ENCODE measurements around the gene CYP20A1.

Gene CYP20A1

GRCh38 chr2:203347375-203347774 is 108.6 kb downstream of the CYP20A1 start:
- ATAC-seq (replicated peaks; ENCODE audit: extremely low read depth, poor library complexity, severe bottlenecking), result no peak
- Mint-ChIP-seq H3K9me3 (no peaks in the 10 kb centered on the region), H3K27me3 (no peaks in the 10 kb centered on the region), H3K4me1 (no peaks in the 10 kb centered on the region), H3K4me3 (no peak overlapping the region), H3K27ac (ENCODE audit: low read depth) (no peak overlapping the region), H3K36me3 (ENCODE audit: insufficient read depth) (peaks cover 2% of the 10 kb centered on the region)
- DNase-seq (ENCODE audit: low spot score in 2 of 2), result no peak

DNA sequence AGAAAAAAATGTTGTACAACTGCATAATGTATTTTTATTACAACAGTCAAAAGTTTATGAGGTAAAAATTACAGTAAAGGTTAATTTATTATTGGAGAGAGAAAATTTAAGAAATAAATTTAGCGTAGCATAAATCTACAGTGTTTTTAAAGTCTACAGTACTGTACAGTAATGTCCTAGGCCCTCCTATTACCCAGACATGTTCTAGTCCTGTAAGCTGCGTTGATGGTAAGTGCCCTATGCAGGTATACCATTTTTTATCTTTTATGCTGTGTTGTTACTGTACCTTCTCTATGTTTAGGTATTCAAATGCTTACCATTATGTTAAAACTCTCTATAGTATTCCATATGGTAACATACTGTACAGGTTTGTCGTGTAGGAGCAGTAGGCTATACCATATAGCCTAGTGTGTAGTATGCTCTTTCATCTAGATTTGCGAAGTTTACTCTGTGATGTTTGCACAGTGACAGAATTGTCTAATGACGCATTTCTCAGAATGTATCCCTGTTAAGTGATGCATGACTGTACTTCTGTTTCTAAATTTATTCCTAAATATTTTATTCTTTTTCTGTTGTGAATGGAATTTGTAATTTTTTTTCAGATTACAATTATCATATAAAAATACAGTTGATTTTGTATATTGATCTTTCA is 113.9 kb downstream of the CYP20A1 start:
- H3K9me3 Mint-ChIP-seq, result no peaks in the 10 kb centered on the region

GRCh38 chr2:203354966-203355365 is 116.1 kb downstream of the CYP20A1 start:
- Mint-ChIP-seq H3K27me3 (no peaks in the 10 kb centered on the region), H3K4me1 (peaks cover 4% of the 10 kb centered on the region), H3K36me3 (ENCODE audit: insufficient read depth) (peaks cover 8% of the 10 kb centered on the region), H3K9me3 (no peaks in the 10 kb centered on the region), H3K4me3 (no peak overlapping the region), H3K27ac (ENCODE audit: low read depth) (no peak overlapping the region)
- no peak for DNase-seq (ENCODE audit: low spot score in 2 of 2)
- no peak for ATAC-seq (replicated peaks; ENCODE audit: extremely low read depth, poor library complexity, severe bottlenecking)

More for the DNA sequence above, 113.9 kb downstream of the CYP20A1 start:
- H3K4me3 Mint-ChIP-seq, result no peak overlapping the region
- no peak overlapping the region for H3K27ac Mint-ChIP-seq (ENCODE audit: low read depth)
- no peaks in the 10 kb centered on the region for H3K27me3 Mint-ChIP-seq
- H3K36me3 Mint-ChIP-seq (ENCODE audit: insufficient read depth), result peaks cover 6% of the 10 kb centered on the region
- H3K4me1 Mint-ChIP-seq, result peaks cover 4% of the 10 kb centered on the region
- ATAC-seq (replicated peaks; ENCODE audit: extremely low read depth, poor library complexity, severe bottlenecking) (no peak), DNase-seq (ENCODE audit: low spot score in 2 of 2) (no peak)

All from central memory CD8-positive, alpha-beta T cell (primary cell).